Measurements from ENCODE around the gene CHD6.

CHD6 gene

DNA sequence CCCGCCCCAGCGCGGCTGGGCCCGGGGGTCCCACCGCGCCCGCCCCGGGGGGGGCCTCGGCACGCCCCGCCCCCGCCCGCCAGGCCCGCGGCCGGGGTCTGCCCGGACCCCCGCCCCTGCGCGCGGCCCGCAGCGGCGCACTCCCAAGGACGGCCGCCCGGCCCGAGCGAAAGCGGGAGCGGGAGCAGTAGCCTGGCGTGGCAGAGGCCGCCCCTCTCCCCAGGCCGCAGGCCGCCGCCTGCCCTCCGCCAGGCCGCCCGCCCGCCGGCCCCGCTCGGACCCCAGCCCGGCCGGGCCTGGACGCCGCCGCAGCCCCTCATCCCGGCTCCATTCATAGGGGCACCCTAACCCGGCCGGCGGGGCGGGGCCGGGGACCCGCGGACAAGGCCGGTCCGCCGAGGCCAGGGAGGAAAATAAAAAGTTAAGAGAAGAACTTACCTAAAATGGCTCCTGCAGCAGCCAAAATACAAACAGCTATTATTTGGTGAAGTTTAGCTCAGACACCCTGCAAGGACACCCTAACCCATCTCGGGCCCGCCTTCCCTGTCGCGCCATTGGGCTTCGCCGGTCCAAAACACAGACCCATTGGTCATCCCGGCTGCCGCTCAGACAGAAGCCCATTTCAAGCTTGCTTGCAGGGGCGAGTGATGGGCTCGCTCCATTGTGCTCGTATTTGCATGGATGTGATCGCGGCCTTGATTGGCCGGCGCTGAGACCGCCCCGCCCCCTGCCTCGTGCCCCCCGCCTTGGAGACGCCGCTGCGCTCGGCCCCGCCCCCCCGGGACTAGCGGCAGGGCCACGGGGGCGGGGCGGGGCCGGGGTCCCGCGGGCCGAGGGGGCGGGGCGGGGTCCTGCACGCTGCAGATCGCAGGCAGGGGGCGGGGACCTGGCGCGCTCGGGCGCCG, at the start of gene CHD6:
TSS of gene CHD6 (minus strand) at position 476 of the 905 bp plus-strand sequence. CDS start 67,040 bp downstream, outside the sequence.
- peak; percentile 99 to 100 for DNase-seq

DNA sequence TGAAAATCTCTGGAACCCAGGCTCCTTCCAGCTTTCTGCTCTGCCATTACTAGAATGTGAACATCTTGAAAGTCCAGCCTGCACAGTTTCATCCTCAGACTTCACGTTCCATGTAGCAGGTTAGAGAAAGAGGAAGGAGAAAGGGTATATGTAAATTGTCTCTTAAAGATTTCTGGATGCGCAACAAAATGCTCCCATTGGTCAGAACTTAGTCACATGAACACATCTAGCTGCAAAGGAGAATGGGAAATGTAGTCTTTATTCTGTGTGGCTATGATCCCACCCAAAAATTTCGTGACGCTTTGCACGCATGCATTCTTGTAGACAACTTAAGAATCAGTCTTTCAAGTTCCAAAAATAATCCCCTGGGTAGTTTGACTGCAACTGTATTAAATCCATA, 46.4 kb upstream of the CHD6 start:
- DNase-seq, result no peak

- DNase-seq, result no peak
Measured at GRCh38 chr20:41657655-41658054, 39.5 kb upstream of the CHD6 start.

DNA sequence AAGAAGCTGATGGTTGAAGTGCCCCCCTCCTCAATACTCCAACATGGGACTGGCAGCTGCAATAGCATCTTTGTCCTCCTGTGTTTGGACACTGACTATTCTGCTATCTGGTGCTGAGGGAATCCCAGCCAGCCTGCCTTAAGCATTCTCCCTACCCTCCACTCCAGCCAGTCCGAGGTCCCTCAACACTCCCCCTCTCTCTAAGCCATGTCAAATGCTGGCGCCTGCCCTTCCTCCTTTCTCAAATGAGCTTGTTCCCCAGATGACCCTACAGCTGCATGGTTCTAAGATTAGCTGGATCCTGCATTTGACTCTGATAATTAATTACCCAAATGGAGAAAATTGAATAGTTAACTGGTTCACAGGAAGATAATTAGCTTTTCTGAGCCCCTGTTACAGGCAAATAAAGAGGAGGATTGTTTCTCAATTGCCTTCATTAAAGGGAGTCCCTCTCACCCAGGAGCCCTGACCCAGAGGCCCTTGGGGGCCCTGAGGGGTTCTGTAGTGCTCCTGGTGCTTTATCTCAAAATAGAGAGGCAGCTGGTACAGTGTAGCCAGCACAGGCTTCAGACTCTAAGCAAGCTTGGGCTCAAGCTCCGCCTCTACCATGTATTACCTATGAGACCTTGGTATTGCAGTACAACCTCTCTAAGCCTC, 37.9 kb upstream of the CHD6 start:
- DNase-seq, result no peak

DNA sequence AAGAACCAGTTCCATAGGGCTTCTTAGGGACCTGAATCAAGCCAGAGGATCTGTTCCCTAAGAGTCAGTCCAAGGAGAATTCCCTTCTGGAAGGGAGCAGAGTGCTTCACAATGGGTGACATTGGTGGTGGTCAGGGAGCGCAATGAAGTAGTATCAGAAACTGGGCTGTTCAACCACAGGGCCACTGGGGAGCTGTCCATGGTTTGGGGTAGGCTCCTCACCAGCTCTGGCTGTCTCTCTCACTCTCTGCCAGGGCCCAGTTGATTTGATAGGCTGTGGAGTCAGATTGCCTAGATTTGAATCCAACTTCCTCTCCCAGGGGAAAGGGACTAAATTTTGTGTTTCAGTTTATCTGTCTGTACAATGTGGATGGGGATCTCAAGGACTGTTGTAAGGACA, 36.7 kb upstream of the CHD6 start:
- DNase-seq, result no peak

GRCh38 chr20:41654292-41654691, 36.1 kb upstream of the CHD6 start:
- no peak for DNase-seq

- DNase-seq, result no peak
Measured at GRCh38 chr20:41650231-41650948, 32.2 kb upstream of the CHD6 start.

DNA sequence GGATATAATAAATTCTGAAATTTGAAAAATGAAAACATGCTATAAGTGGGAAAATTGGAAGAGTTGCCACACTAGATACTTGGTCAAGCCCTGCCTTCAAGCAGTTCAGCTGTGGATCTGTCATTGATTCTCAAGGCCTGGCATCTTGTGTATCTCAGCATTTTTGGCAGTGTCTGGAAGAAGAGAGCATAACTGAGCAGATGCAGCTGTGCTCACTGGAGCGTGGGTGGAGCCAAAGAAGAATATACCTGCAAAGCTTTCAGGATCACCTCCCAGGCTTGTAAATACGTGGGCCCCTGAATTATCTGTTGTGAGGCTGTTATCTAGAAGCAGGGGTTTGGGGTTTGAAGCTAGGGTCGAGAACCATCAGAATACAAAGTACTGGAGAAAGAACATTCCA, 31.3 kb upstream of the CHD6 start:
- DNase-seq, result no peak

GRCh38 chr20:41645372-41645771, 27.2 kb upstream of the CHD6 start:
- DNase-seq, result no peak

DNA sequence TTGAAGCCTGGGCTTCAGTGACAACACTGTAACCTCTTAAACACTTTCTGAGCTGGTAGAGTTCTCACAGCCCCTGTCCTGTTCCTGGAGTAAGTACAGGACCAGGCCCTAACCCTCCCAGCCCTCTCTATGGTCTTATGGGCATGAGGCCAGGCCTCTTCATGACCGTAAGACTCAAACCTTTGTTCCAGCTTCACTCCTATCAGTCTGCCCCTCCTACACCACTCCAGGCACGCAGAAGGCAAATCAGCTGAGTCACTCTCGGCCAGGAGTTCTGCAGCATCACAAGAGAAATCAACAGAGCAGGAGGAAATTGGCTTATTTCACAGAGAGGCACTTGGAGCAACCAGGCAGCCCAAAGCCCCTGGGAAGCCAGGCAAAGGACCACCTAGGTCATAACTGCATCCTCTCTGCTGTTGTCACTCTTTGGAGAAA, 25.3 kb upstream of the CHD6 start:
- no peak for DNase-seq

- no peak for DNase-seq
Measured at GRCh38 chr20:41639630-41640029, 21.5 kb upstream of the CHD6 start.

GRCh38 chr20:41638456-41638855, 20.3 kb upstream of the CHD6 start:
- DNase-seq, result no peak

DNA sequence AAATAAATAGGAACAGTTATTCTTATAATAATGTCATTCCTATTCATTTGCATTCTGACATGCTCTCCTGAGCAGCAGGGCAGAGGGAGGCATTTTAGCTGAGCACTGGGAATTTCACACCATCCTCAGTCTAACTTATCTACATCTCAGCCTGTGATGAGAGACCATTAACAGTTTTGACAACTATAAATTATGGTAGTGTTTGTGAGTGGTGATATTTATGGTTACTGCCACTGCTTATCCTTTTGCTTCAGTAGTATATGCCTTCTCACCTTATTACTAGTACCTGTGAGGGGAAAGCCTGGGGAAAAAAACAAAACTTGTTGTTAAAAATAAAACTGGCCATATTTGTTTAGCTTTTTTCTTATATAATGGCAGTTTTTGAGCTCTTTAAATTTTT, 17.0 kb upstream of the CHD6 start:
- no peak for DNase-seq

- peak; percentile 15 to 31 for DNase-seq
Measured at GRCh38 chr20:41632896-41633295, 14.7 kb upstream of the CHD6 start.

GRCh38 chr20:41631826-41632225, 13.6 kb upstream of the CHD6 start:
- no peak for DNase-seq

- no peak for DNase-seq
Measured at GRCh38 chr20:41630846-41631245, 12.7 kb upstream of the CHD6 start.

GRCh38 chr20:41627611-41628244, 9.6 kb upstream of the CHD6 start:
- no peak for DNase-seq

GRCh38 chr20:41627001-41627495, 8.9 kb upstream of the CHD6 start:
- no peak for DNase-seq

- no peak for DNase-seq
Measured at GRCh38 chr20:41623625-41624375, 5.6 kb upstream of the CHD6 start.

- DNase-seq, result no peak
Measured at GRCh38 chr20:41622584-41622983, 4.4 kb upstream of the CHD6 start.

DNA sequence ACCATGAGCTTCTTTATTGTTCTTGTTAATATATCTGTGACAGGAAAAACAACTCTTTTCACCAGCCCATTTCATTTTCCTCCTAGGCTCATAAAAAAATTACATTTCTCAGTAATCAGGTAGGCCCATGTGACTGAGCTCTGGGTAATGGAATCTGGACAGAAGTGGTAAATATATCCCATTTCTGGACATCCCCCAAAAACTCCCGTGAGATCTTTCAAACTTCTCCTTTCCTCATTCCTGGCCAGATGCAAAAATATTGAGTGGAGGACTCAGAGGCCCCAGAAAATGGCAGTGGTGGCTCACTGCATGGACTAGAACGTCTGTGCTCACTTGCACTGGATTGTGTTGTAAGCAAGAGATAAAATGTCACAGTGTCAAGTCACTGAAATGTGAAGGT, 3.8 kb upstream of the CHD6 start:
- no peak for DNase-seq

DNA sequence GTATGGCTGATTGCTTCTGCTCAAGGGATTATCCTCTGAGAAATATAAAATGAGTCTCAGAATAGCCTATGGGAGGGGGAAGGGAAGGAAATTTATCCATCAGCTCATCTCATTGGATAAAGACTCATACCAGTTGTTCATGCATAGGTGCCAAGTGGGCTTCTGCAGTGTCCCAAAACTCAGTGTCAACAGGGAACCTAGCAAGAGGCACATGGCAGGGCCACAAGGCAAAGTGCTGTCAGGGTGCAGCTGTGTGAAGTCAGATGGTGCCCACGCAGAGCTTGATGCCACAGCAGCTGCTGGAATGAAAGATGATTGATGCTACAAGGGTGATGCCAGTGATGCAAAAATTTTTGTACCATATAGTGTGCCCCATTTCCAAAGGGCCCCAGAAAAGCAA, 3.2 kb upstream of the CHD6 start:
- no peak for DNase-seq

Data from CD4-positive, alpha-beta T cell treated with Interleukin-4 for 1 hour (primary cell).